Loucy (cell line): ENCODE measurements around the gene RNU6-9.

Source experiments
- CTCF ChIP-seq: fragments of 200-600 bp; sonication (generic); conservative IDR thresholded peaks from 2 replicates; pipeline ENCODE4 v1.5.1; 2014; ENCODE audit warnings: mild to moderate bottlenecking, antibody characterized with exemption, low read length
- EZH2phosphoT487 ChIP-seq: fragments of 200-600 bp; IDR thresholded peaks from 2 replicates; pipeline ENCODE4 v1.6.1; 2018; ENCODE audit warnings: antibody characterized with exemption, mild to moderate bottlenecking, moderate library complexity, borderline replicate concordance

GRCh38 chr19:867855-868457, 25.3 kb upstream of the RNU6-9 start:
- TF ChIP-seq CTCF = no peak
- TF ChIP-seq EZH2phosphoT487 = no peak
